Measurements from ENCODE around the gene OR5AR1.

The OR5AR1 gene

GRCh38 chr11:56663386-56663785, at the start of gene OR5AR1:
Gene OR5AR1 (plus strand): TSS chr11:56663686. CDS start chr11:56663686, 0 bp downstream.
- no peak for TF ChIP-seq CTCF (IDR thresholded peaks at IDR 0.05; ENCODE audit: low read depth, low read length, missing control alignments)
- H3K4me3 ChIP-seq (replicated peaks; ENCODE audit: low read depth, low read length) = no peak within 1 kb of the TSS
- no peak for DNase-seq (ENCODE audit: extremely low read depth, low read depth)

GRCh38 chr11:56624661-56625110, 38.8 kb upstream of the OR5AR1 start:
- H3K4me3 ChIP-seq (replicated peaks; ENCODE audit: low read depth, low read length) = no peak overlapping the region
- TF ChIP-seq CTCF (IDR thresholded peaks at IDR 0.05; ENCODE audit: low read depth, low read length, missing control alignments) = no peak
- peak; percentile 1 for DNase-seq (ENCODE audit: extremely low read depth, low read depth)

- H3K4me3 ChIP-seq (replicated peaks; ENCODE audit: low read depth, low read length) = no peak overlapping the region
These were observed 37.5 kb upstream of the OR5AR1 start for GRCh38 chr11:56625946-56626345.

DNA sequence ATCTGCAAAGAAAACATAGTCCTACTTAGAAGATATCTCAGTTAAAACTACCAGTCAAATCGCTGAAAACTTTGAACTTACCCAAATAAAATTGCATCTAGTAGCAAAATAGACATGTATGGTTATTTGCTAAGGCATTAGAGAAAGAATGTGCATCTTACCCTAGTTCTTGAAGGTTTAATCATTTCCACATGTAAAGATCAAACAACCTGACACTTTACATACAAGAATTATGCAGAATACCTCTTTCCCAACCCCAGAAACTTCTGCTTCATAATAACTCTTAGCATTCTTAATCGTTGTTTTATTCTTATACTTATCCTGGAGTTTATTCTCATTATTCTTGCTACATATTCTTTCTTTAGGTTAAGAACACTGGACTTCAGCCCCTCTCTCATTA, 31.2 kb upstream of the OR5AR1 start:
- DNase-seq (ENCODE audit: extremely low read depth, low read depth) = no peak
- no peak overlapping the region for H3K4me3 ChIP-seq (replicated peaks; ENCODE audit: low read depth, low read length)
- TF ChIP-seq CTCF (IDR thresholded peaks at IDR 0.05; ENCODE audit: low read depth, low read length, missing control alignments) = no peak

More at GRCh38 chr11:56625946-56626345, 37.5 kb upstream of the OR5AR1 start:
- no peak for DNase-seq (ENCODE audit: extremely low read depth, low read depth)
- TF ChIP-seq CTCF (IDR thresholded peaks at IDR 0.05; ENCODE audit: low read depth, low read length, missing control alignments) = no peak

- H3K4me3 ChIP-seq (replicated peaks; ENCODE audit: low read depth, low read length) = no peak overlapping the region
- TF ChIP-seq CTCF (IDR thresholded peaks at IDR 0.05; ENCODE audit: low read depth, low read length, missing control alignments) = no peak
- no peak for DNase-seq (ENCODE audit: extremely low read depth, low read depth)
These were observed 26.6 kb upstream of the OR5AR1 start for GRCh38 chr11:56636861-56637260.

DNA sequence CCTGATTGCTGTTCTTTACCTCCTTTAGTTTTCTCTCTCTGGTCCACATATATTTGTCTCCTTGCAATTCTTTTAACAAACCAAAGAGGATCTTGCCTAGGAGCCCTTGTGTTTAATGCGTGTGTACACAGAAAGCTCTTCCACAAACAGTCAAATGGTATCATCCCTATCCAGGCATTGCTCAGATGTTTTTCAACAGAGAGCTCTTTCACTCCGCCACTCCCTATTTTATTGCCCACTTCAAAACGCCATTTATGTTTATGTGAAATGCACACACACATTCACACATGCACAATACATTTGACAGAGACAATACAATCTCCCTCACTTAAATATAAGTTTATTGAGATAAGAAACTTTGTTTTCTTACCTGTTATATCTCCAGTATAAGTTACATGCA, 26.0 kb upstream of the OR5AR1 start:
- no peak overlapping the region for H3K4me3 ChIP-seq (replicated peaks; ENCODE audit: low read depth, low read length)
- TF ChIP-seq CTCF (IDR thresholded peaks at IDR 0.05; ENCODE audit: low read depth, low read length, missing control alignments) = no peak
- DNase-seq (ENCODE audit: extremely low read depth, low read depth) = no peak

DNA sequence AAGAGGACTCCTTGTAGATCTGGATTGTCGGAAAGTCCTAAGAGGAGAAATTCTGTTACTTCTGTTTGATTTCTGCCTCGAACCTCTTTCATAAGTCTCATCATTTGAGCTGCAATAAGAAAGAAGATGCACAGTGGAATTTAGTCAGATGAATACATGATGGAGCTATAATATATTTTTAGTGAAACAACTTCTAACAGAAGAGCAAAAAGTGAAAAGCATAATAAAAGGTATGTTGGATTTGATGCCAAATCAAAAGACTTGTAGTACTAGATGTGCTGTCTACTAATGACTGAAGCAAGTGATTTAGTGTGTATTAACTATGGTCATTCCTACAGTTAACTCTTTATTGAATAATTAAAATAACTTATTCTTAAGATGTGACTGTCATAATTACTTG, 21.1 kb upstream of the OR5AR1 start, which contains the start of gene OR5AP2:
TSS of gene OR5AP2 (minus strand) at position 101 of the 400 bp plus-strand sequence. CDS start at position 101, 0 bp downstream.
- DNase-seq (ENCODE audit: extremely low read depth, low read depth) = no peak
- no peak within 1 kb of the TSS for H3K4me3 ChIP-seq (replicated peaks; ENCODE audit: low read depth, low read length)
- TF ChIP-seq CTCF (IDR thresholded peaks at IDR 0.05; ENCODE audit: low read depth, low read length, missing control alignments) = no peak
